ENCODE results near the gene PTPRN2.

- TF ChIP-seq CTCF (IDR thresholded peaks at IDR 0.05): no peak
- no peak for TF ChIP-seq ZFX (IDR thresholded peaks at IDR 0.05; ENCODE audit: borderline replicate concordance)
Measured at GRCh38 chr7:158066085-158066484, 521.5 kb downstream of the PTPRN2 start.
